DOHH2 (cell line): ENCODE measurements around the gene PCDHGA3.
"Not testable (repeated sequence)": the region's sequence is repeated elsewhere in the genome, so short reads cannot be mapped to it uniquely, and the experiment has no call there.

ENCODE experiments used
- EZH2phosphoT487 ChIP-seq: fragments of 200-600 bp; sonication (generic); IDR thresholded peaks from 2 replicates; pipeline ENCODE4 v1.6.1; 2017; ENCODE audit warnings: borderline replicate concordance, mild to moderate bottlenecking, antibody characterized with exemption, low read length, moderate library complexity, mixed read lengths
- TF ChIP-seq, protein P1 (sequence below): fragments of 200-600 bp; sonication (generic); IDR thresholded peaks from one replicate; pipeline ENCODE4 v1.5.1; 2014; ENCODE audit warnings: antibody characterized with exemption, mild to moderate bottlenecking, low read depth, low read length; ENCODE audit not compliant: poor library complexity, severe bottlenecking

DNA sequence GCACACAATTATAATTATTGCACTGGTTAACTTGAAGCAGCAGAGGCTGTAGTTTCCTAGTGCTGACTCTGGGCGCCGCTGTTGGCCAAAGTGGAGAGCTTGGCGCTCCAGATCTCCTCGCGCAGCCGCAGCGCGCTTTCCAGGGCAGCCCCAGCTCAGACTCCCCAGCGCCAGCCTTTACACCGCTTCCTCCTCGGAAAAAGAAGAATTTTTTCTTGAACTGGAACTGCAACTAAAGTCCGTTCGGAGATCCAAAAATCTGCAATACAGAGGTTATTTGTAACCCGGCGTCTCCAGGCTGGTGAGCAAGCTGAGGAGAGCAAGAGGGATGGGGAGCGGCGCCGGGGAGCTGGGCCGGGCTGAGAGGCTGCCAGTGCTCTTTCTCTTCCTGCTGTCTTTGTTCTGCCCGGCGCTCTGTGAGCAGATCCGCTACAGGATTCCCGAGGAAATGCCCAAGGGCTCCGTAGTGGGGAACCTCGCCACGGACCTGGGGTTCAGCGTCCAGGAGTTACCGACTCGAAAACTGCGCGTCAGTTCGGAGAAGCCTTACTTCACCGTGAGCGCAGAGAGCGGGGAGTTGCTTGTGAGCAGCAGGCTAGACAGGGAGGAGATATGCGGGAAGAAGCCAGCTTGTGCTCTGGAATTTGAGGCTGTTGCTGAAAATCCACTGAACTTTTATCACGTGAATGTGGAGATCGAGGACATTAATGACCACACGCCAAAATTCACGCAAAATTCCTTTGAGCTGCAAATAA is 44.1 kb downstream of the PCDHGA3 start, which contains the start of gene PCDHGB4:
- TF ChIP-seq, protein P1, sequence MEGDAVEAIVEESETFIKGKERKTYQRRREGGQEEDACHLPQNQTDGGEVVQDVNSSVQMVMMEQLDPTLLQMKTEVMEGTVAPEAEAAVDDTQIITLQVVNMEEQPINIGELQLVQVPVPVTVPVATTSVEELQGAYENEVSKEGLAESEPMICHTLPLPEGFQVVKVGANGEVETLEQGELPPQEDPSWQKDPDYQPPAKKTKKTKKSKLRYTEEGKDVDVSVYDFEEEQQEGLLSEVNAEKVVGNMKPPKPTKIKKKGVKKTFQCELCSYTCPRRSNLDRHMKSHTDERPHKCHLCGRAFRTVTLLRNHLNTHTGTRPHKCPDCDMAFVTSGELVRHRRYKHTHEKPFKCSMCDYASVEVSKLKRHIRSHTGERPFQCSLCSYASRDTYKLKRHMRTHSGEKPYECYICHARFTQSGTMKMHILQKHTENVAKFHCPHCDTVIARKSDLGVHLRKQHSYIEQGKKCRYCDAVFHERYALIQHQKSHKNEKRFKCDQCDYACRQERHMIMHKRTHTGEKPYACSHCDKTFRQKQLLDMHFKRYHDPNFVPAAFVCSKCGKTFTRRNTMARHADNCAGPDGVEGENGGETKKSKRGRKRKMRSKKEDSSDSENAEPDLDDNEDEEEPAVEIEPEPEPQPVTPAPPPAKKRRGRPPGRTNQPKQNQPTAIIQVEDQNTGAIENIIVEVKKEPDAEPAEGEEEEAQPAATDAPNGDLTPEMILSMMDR = peak; percentile 41
- TF ChIP-seq EZH2phosphoT487 = not testable (repeated sequence)
